DND-41 (cell line): ENCODE data around the gene TXNDC9.
"Not testable (repeated sequence)": the region's sequence is repeated elsewhere in the genome, so short reads cannot be mapped to it uniquely, and the experiment has no call there.

Experiments
- ATAC-seq: fragments of 200-7000 bp; cut with Tn5 transposase; 3 replicates; pipeline ENCODE4 v1.9.1; 2021; ENCODE audit warnings: low read depth; ENCODE audit not compliant: insufficient read depth
- DNase-seq: peaks from one replicate; pipeline ENCODE4 v3.0.0-alpha.2; 2020
- H2AFZ ChIP-seq: 2 replicates; pipeline ENCODE4 v1.6.0; 2012; ENCODE audit warnings: low read depth, low read length
- H3K27ac ChIP-seq: 2 replicates; pipeline ENCODE4 v1.5.1; 2012; ENCODE audit warnings: low read length, inconsistent platforms
- H3K27me3 ChIP-seq: fragments of 200-600 bp; sonication (generic); 2 replicates; pipeline ENCODE4 v1.6.0; 2012; ENCODE audit warnings: low read length, mild to moderate bottlenecking, inconsistent platforms; ENCODE audit not compliant: insufficient read depth, poor library complexity
- H3K36me3 ChIP-seq: 2 replicates; pipeline ENCODE4 v1.5.1; 2012; ENCODE audit warnings: low read length, inconsistent platforms; ENCODE audit not compliant: insufficient read depth
- H3K4me1 ChIP-seq: 2 replicates; pipeline ENCODE4 v1.5.1; 2012; ENCODE audit warnings: mild to moderate bottlenecking, low read length; ENCODE audit not compliant: insufficient read depth
- H3K4me2 ChIP-seq: 2 replicates; pipeline ENCODE4 v1.6.0; 2012; ENCODE audit warnings: mild to moderate bottlenecking, moderate library complexity, low read length, inconsistent platforms; ENCODE audit not compliant: insufficient read depth
- H3K4me3 ChIP-seq, 2 experiments: fragments of 200-600 bp in 1 of 2; shearing (Covaris generic) in 1 of 2; 2 replicates each; pipeline ENCODE4 v1.5.1; 2012 to 2016; ENCODE audit warnings: inconsistent platforms in 2 of 2, low read length in 2 of 2, mild to moderate bottlenecking in 2 of 2, low read depth in 1 of 2, moderate library complexity in 1 of 2
- H3K79me2 ChIP-seq: 2 replicates; pipeline ENCODE4 v1.6.0; 2012; ENCODE audit warnings: low read length, inconsistent platforms; ENCODE audit not compliant: insufficient read depth
- H3K9ac ChIP-seq: 2 replicates; pipeline ENCODE4 v1.6.0; 2012; ENCODE audit warnings: low read depth, mild to moderate bottlenecking, inconsistent platforms, low read length, moderate library complexity
- H3K9me3 ChIP-seq: 2 replicates; pipeline ENCODE4 v1.5.1; 2012; ENCODE audit warnings: low read length, moderate library complexity, mild to moderate bottlenecking, inconsistent platforms; ENCODE audit not compliant: insufficient read depth, severe bottlenecking
- H4K20me1 ChIP-seq: 2 replicates; pipeline ENCODE4 v1.6.0; 2012; ENCODE audit warnings: low read length; ENCODE audit not compliant: insufficient read depth
- CTCF ChIP-seq: IDR thresholded peaks from 2 replicates; pipeline ENCODE4 v1.5.1; 2012; ENCODE audit warnings: borderline replicate concordance, low read length, moderate library complexity, mild to moderate bottlenecking; ENCODE audit not compliant: poor library complexity, severe bottlenecking; ENCODE audit errors: extremely low read depth
- EZH2 ChIP-seq: IDR thresholded peaks from 3 replicates; pipeline ENCODE4 v1.6.1; 2012; ENCODE audit warnings: borderline replicate concordance, low read depth, mild to moderate bottlenecking, moderate library complexity, low read length, inconsistent platforms; ENCODE audit not compliant: severe bottlenecking

Gene TXNDC9

GRCh38 chr2:99354070-99354469 lies 17.9 kb upstream of the TXNDC9 start:
- TF ChIP-seq EZH2: no peak
- no peak for TF ChIP-seq CTCF
- Histone ChIP-seq H3K9me3 (no peaks in the 10 kb centered on the region), H3K4me2 (no peak overlapping the region), H3K79me2 (peaks cover 97% of the 10 kb centered on the region), H4K20me1 (peaks cover 52% of the 10 kb centered on the region; the same call in 1 of the 2 replicates), H3K27ac (no peak overlapping the region), H3K36me3 (no peaks in the 10 kb centered on the region), H3K4me1 (no peaks in the 10 kb centered on the region), H3K4me3 (no peak overlapping the region), H3K27me3 (no peaks in the 10 kb centered on the region), H3K9ac (no peak overlapping the region), H2AFZ (no peak overlapping the region)
- ATAC-seq (no peak), DNase-seq (no peak)

GRCh38 chr2:99350194-99350593 lies 14.1 kb upstream of the TXNDC9 start:
- Histone ChIP-seq H3K27me3 (no peaks in the 10 kb centered on the region), H4K20me1 (peaks cover 56% of the 10 kb centered on the region; the same call in 1 of the 2 replicates), H2AFZ (no peak overlapping the region), H3K27ac (no peak overlapping the region), H3K9me3 (no peaks in the 10 kb centered on the region), H3K4me1 (no peaks in the 10 kb centered on the region), H3K36me3 (peaks cover 2% of the 10 kb centered on the region; the same call in 1 of the 2 replicates), H3K9ac (no peak overlapping the region), H3K4me2 (no peak overlapping the region), H3K79me2 (peaks cover 98% of the 10 kb centered on the region), H3K4me3 (no peak overlapping the region)
- no peak for DNase-seq
- no peak for ATAC-seq
- TF ChIP-seq EZH2 (no peak), CTCF (no peak)

GRCh38 chr2:99348173-99348572 lies 12.0 kb upstream of the TXNDC9 start:
- H3K4me1 ChIP-seq: no peaks in the 10 kb centered on the region
- H3K27ac ChIP-seq: no peak overlapping the region
- DNase-seq: no peak
- peaks cover 98% of the 10 kb centered on the region for H3K79me2 ChIP-seq
- no peak overlapping the region for H3K9ac ChIP-seq
- no peak overlapping the region for H2AFZ ChIP-seq
- no peak overlapping the region for H3K4me2 ChIP-seq
- no peak for TF ChIP-seq EZH2
- TF ChIP-seq CTCF: no peak
- H3K4me3 ChIP-seq: no peak overlapping the region
- peaks cover 61% of the 10 kb centered on the region for H4K20me1 ChIP-seq
- ATAC-seq: no peak
- peaks cover 2% of the 10 kb centered on the region; the same call in 1 of the 2 replicates for H3K36me3 ChIP-seq
- no peaks in the 10 kb centered on the region for H3K9me3 ChIP-seq
- H3K27me3 ChIP-seq: no peaks in the 10 kb centered on the region

GRCh38 chr2:99346218-99346617 lies 10.1 kb upstream of the TXNDC9 start:
- no peak for ATAC-seq
- peaks cover 2% of the 10 kb centered on the region; the same call in 1 of the 2 replicates for H3K36me3 ChIP-seq
- H3K4me3 ChIP-seq: no peak overlapping the region
- no peak overlapping the region for H3K4me2 ChIP-seq
- no peak for DNase-seq
- no peak overlapping the region for H3K27ac ChIP-seq
- H3K79me2 ChIP-seq: peaks cover 99% of the 10 kb centered on the region
- no peaks in the 10 kb centered on the region for H3K4me1 ChIP-seq
- TF ChIP-seq EZH2: no peak
- TF ChIP-seq CTCF: no peak
- no peaks in the 10 kb centered on the region for H3K9me3 ChIP-seq
- H3K9ac ChIP-seq: no peak overlapping the region
- no peaks in the 10 kb centered on the region for H3K27me3 ChIP-seq
- H2AFZ ChIP-seq: no peak overlapping the region
- H4K20me1 ChIP-seq: peaks cover 67% of the 10 kb centered on the region

DNA sequence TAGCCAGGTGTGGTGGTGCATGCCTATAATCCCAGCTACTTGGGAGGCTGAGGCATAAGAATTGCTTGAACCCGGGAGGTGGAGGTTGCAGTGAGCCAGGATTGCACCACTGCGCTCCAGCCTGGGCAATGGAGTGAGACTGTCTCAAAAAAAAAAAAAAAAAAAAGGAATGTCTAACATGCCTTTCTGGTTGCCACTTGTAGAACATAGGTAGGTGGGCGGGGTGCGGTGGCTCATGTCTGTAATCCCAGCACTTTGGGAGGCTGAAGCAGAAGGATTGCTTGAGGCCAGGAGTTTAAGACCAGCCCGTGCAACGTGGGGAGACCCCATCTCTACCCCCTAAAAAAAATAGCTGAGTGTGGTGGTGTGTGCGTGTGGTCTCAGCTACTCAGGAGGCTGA lies 9.3 kb upstream of the TXNDC9 start:
- Histone ChIP-seq H4K20me1 (peaks cover 70% of the 10 kb centered on the region), H3K79me2 (peaks cover 99% of the 10 kb centered on the region)
- not testable (repeated sequence) for H3K4me2 ChIP-seq, H3K9ac ChIP-seq, H3K4me1 ChIP-seq, H3K36me3 ChIP-seq, H3K27me3 ChIP-seq, H3K9me3 ChIP-seq, ATAC-seq, DNase-seq, H2AFZ ChIP-seq, H3K27ac ChIP-seq, H3K4me3 ChIP-seq
